Measurements from ENCODE around the gene KCNIP1. TPM values are rescaled to one million over a fixed set of nuclear protein-coding genes. Genes with fewer than 3 reads are reported as not detected.
"Not testable (repeated sequence)": the region's sequence is repeated elsewhere in the genome, so short reads cannot be mapped to it uniquely, and the experiment has no call there.

The KCNIP1 gene
- total RNA-seq, 2 experiments from 2014 or later, result not detected

DNA sequence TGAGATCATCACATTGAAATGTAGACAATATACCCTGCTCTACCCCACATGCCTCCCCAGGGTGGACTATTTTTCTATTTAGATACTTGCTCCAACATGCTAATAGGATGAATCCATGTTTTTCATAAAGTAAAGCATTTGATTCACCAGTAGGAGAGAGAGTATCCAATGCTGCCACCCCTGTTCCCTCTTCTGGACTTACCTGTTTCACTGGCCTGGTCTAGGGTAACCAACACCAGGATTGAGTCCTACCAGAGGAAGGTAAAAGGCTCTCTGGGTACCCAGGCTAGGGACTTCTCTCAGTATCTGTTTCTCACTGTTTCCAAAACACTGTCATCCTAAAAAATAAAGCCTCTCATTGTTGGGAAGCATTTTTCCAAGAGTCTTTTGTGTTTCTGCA, 249.5 kb downstream of the KCNIP1 start:
- Mint-ChIP-seq H3K4me1 (no peaks in the 10 kb centered on the region), H3K9me3 (no peaks in the 10 kb centered on the region), H3K27me3 (peaks cover 3% of the 10 kb centered on the region), H3K36me3 (ENCODE audit: low read depth) (no peaks in the 10 kb centered on the region), H3K4me3 (no peak overlapping the region), H3K27ac (no peak overlapping the region)
- ChIA-PET POLR2A (no interaction called here), CTCF (no interaction called here)
- DNase-seq, result no peak

GRCh38 chr5:170754508-170754907, 250.7 kb downstream of the KCNIP1 start:
- DNase-seq; H3K27ac Mint-ChIP-seq; H3K4me3 Mint-ChIP-seq; H3K36me3 Mint-ChIP-seq (ENCODE audit: low read depth); H3K9me3 Mint-ChIP-seq; H3K4me1 Mint-ChIP-seq; H3K27me3 Mint-ChIP-seq; CTCF ChIA-PET; POLR2A ChIA-PET: not testable (repeated sequence)

- ChIA-PET POLR2A (no interaction called here), CTCF (interaction anchor here (0.7 kb wide), 1 partner anchor 1858 kb away, joined by 6 read pairs; no protein-coding TSS in a partner anchor)
- Mint-ChIP-seq H3K27me3 (peaks cover 3% of the 10 kb centered on the region), H3K4me3 (no peak overlapping the region), H3K9me3 (no peaks in the 10 kb centered on the region), H3K27ac (no peak overlapping the region), H3K36me3 (ENCODE audit: low read depth) (no peaks in the 10 kb centered on the region), H3K4me1 (no peaks in the 10 kb centered on the region)
- no peak for DNase-seq
Measured at GRCh38 chr5:170755679-170756456, 252.0 kb downstream of the KCNIP1 start.

DNA sequence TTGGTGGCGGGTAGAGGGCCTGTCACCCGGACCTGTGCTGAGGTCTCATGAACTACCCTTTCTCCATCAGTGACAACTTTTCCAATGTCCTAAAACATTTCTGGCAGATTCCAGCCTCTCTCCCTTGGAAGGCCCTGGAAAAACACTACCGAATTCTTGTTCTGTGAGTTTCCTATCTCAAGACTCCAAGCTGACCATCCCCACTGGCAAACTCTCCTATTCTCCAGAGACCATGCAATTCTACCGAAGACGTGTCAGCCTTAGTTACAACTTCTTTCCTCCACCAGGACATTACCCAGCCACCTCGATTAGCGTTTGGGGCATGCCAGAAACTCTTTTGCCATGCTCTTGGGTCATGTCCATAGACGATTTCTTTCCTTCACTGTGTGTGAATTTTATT, 252.9 kb downstream of the KCNIP1 start:
- Mint-ChIP-seq H3K4me1 (no peaks in the 10 kb centered on the region), H3K4me3 (no peak overlapping the region), H3K27ac (no peak overlapping the region), H3K27me3 (peaks cover 3% of the 10 kb centered on the region), H3K9me3 (no peaks in the 10 kb centered on the region), H3K36me3 (ENCODE audit: low read depth) (no peaks in the 10 kb centered on the region)
- ChIA-PET POLR2A (no interaction called here), CTCF (no interaction called here)
- DNase-seq, result no peak

DNA sequence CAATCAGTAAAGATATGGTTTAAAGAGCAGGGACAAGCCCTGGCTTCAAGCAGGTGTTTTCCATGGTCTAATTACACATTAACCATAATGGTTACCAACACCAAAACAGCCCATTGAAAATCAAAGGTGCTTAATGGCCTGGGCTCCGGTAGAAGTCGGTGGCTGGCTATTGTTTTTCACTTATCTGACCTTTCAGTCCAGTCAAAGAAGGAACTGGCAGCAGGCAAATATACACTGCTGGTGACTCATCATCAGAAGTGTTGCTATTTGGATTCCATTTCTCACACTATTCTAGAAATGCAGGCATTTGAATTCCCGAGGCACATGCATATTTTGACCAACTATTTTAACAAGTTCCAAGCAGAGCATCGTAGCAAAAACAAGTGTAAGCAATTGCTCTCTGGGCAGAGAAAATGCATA, 253.4 kb downstream of the KCNIP1 start:
- DNase-seq, result no peak
- H3K4me1 Mint-ChIP-seq, result no peaks in the 10 kb centered on the region
- no peaks in the 10 kb centered on the region for H3K9me3 Mint-ChIP-seq
- ChIA-PET POLR2A (no interaction called here), CTCF (no interaction called here)
- no peaks in the 10 kb centered on the region for H3K36me3 Mint-ChIP-seq (ENCODE audit: low read depth)
- no peak overlapping the region for H3K27ac Mint-ChIP-seq
- H3K4me3 Mint-ChIP-seq, result no peak overlapping the region
- peaks cover 3% of the 10 kb centered on the region for H3K27me3 Mint-ChIP-seq

DNA sequence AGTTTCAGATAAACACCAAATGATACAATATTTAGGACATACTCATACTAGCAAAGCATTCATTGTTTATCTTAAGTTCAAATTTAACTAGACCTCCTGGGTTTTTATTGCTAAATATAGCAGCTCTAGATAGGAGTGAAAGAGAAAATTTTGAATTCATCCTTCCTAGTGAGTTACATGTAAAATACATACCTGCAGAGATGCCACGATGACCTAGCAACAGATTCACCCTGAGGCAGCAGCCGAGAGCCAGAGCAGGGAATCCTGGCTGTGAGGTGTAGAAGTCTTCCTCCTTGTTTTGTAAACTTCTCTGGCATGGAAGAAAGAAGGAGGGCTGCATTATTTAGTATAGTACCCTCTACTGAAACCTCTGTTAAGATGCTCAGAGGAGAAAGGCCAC, 253.8 kb downstream of the KCNIP1 start:
- Mint-ChIP-seq H3K4me3 (no peak overlapping the region), H3K36me3 (ENCODE audit: low read depth) (no peaks in the 10 kb centered on the region), H3K9me3 (no peaks in the 10 kb centered on the region), H3K27me3 (peaks cover 3% of the 10 kb centered on the region), H3K27ac (no peak overlapping the region), H3K4me1 (no peaks in the 10 kb centered on the region)
- no peak for DNase-seq
- CTCF ChIA-PET, result no interaction called here
- POLR2A ChIA-PET, result no interaction called here

DNA sequence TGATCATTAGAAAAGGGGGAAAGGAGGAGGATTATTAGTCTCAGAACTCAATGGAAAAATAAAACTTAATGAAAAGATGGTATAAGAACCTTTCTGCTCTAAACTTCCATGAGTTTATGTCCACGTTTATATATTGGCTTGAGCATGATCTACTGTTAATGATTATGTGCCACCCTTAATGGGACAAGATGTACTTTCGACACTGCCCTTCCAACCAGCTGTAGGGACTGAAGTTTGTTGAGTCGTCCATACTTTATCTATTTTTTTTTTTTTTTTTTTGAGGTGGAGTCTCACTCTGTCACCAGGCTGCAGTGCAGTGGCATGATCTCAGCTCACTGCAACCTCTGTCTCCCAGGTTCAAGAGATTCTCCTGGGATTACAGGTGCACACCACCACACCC, 254.7 kb downstream of the KCNIP1 start:
- H3K9me3 Mint-ChIP-seq, result no peaks in the 10 kb centered on the region
- no peak overlapping the region for H3K27ac Mint-ChIP-seq
- CTCF ChIA-PET, result no interaction called here
- DNase-seq, result no peak
- H3K4me3 Mint-ChIP-seq, result no peak overlapping the region
- no peaks in the 10 kb centered on the region for H3K36me3 Mint-ChIP-seq (ENCODE audit: low read depth)
- no peaks in the 10 kb centered on the region for H3K4me1 Mint-ChIP-seq
- POLR2A ChIA-PET, result no interaction called here
- peaks cover 3% of the 10 kb centered on the region for H3K27me3 Mint-ChIP-seq

- ChIA-PET CTCF (no interaction called here), POLR2A (no interaction called here)
- no peak for DNase-seq
- no peaks in the 10 kb centered on the region for H3K4me1 Mint-ChIP-seq
- H3K27me3 Mint-ChIP-seq, result peaks cover 3% of the 10 kb centered on the region
- no peak overlapping the region for H3K27ac Mint-ChIP-seq
- no peak overlapping the region for H3K4me3 Mint-ChIP-seq
- no peaks in the 10 kb centered on the region for H3K9me3 Mint-ChIP-seq
- no peaks in the 10 kb centered on the region for H3K36me3 Mint-ChIP-seq (ENCODE audit: low read depth)
Measured at GRCh38 chr5:170760113-170760512, 256.3 kb downstream of the KCNIP1 start.

GRCh38 chr5:170761048-170761707, 257.4 kb downstream of the KCNIP1 start:
- H3K27me3 Mint-ChIP-seq, result peaks cover 3% of the 10 kb centered on the region
- no peak for DNase-seq
- H3K4me3 Mint-ChIP-seq, result no peak overlapping the region
- H3K27ac Mint-ChIP-seq, result no peak overlapping the region
- no peaks in the 10 kb centered on the region for H3K4me1 Mint-ChIP-seq
- H3K36me3 Mint-ChIP-seq (ENCODE audit: low read depth), result no peaks in the 10 kb centered on the region
- POLR2A ChIA-PET, result no interaction called here
- H3K9me3 Mint-ChIP-seq, result no peaks in the 10 kb centered on the region
- CTCF ChIA-PET, result no interaction called here

GRCh38 chr5:170761708-170762066, 257.9 kb downstream of the KCNIP1 start:
- POLR2A ChIA-PET, result no interaction called here
- Mint-ChIP-seq H3K4me3 (no peak overlapping the region), H3K27me3 (peaks cover 3% of the 10 kb centered on the region), H3K4me1 (no peaks in the 10 kb centered on the region), H3K27ac (no peak overlapping the region), H3K9me3 (no peaks in the 10 kb centered on the region), H3K36me3 (ENCODE audit: low read depth) (no peaks in the 10 kb centered on the region)
- CTCF ChIA-PET, result no interaction called here
- DNase-seq, result no peak

- H3K4me1 Mint-ChIP-seq; CTCF ChIA-PET; H3K4me3 Mint-ChIP-seq; H3K36me3 Mint-ChIP-seq (ENCODE audit: low read depth); H3K27ac Mint-ChIP-seq; DNase-seq; POLR2A ChIA-PET; H3K27me3 Mint-ChIP-seq; H3K9me3 Mint-ChIP-seq: not testable (repeated sequence)
Measured at GRCh38 chr5:170762298-170762697, 258.5 kb downstream of the KCNIP1 start.

- H3K4me3 Mint-ChIP-seq; H3K4me1 Mint-ChIP-seq; H3K36me3 Mint-ChIP-seq (ENCODE audit: low read depth); H3K27me3 Mint-ChIP-seq; H3K9me3 Mint-ChIP-seq; POLR2A ChIA-PET; DNase-seq; H3K27ac Mint-ChIP-seq; CTCF ChIA-PET: not testable (repeated sequence)
Measured at GRCh38 chr5:170765868-170766267, 262.0 kb downstream of the KCNIP1 start.

DNA sequence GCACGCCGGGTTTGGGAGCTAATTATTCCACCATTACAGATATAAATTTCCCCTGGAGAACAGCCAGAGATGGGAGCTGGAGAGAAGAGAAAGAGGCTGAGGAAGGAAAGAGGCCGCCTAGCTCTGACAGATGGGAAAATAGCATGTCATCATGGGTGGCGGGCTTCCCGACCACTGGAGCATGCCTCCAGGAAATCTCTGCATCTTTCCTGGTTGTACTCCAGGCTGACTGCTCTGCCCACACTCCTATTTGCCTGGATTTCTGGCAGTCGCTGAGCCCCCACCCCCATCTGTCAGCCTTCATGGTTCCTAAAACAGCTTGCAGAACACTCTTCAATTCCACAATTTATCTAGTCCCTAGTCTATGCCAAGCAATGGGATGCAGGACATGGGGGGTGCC, 265.4 kb downstream of the KCNIP1 start:
- Mint-ChIP-seq H3K27me3 (no peaks in the 10 kb centered on the region), H3K4me1 (no peaks in the 10 kb centered on the region), H3K27ac (no peak overlapping the region), H3K4me3 (no peak overlapping the region), H3K36me3 (ENCODE audit: low read depth) (no peaks in the 10 kb centered on the region), H3K9me3 (no peaks in the 10 kb centered on the region)
- CTCF ChIA-PET, result no interaction called here
- no peak for DNase-seq
- POLR2A ChIA-PET, result no interaction called here

DNA sequence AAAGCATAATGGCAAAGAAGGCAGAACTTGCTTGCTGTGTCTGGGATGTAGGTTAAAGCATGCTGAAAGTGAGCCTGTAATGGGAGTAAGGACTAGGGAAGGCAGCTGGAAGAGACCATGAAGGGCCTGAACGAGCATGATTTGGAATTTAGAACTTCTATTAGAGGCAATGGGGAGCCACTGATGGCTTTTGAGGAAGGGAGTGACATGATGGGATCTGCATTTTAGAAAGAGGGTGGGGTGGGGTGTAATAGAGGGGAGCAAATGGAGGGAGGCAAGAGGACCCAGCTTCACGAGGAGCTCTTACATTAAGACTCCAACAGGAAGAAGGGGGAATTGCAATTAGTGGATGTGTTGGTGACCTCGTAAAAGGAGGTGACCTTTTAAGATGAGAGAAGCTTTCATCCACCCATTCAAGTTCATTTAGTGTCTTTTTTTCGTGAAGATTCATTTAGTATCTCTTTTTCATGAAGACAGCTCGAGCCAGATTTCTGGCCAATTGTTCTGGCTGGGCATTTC, 266.1 kb downstream of the KCNIP1 start:
- CTCF ChIA-PET, result no interaction called here

More for the DNA sequence above, 266.1 kb downstream of the KCNIP1 start:
- POLR2A ChIA-PET, result no interaction called here
- H3K27me3 Mint-ChIP-seq, result no peaks in the 10 kb centered on the region
- no peak overlapping the region for H3K4me3 Mint-ChIP-seq
- H3K36me3 Mint-ChIP-seq (ENCODE audit: low read depth), result no peaks in the 10 kb centered on the region
- no peaks in the 10 kb centered on the region for H3K9me3 Mint-ChIP-seq
- DNase-seq, result no peak
- no peak overlapping the region for H3K27ac Mint-ChIP-seq
- H3K4me1 Mint-ChIP-seq, result no peaks in the 10 kb centered on the region

Data from activated CD4-positive, alpha-beta T cell treated with anti-CD3 and anti-CD28 coated beads, Interleukin-2, amount 10 ng/mL, durations not matched to agents 7 days and 5 days (primary cell).